T-helper 22 cell (primary cell): ENCODE data around the gene SLC35F4.
"Not testable (repeated sequence)": the region's sequence is repeated elsewhere in the genome, so short reads cannot be mapped to it uniquely, and the experiment has no call there.

Experiments used
- DNase-seq: peaks from one replicate; pipeline ENCODE4 v3.0.0-alpha.2; 2020; ENCODE audit warnings: low read depth

The SLC35F4 gene

DNA sequence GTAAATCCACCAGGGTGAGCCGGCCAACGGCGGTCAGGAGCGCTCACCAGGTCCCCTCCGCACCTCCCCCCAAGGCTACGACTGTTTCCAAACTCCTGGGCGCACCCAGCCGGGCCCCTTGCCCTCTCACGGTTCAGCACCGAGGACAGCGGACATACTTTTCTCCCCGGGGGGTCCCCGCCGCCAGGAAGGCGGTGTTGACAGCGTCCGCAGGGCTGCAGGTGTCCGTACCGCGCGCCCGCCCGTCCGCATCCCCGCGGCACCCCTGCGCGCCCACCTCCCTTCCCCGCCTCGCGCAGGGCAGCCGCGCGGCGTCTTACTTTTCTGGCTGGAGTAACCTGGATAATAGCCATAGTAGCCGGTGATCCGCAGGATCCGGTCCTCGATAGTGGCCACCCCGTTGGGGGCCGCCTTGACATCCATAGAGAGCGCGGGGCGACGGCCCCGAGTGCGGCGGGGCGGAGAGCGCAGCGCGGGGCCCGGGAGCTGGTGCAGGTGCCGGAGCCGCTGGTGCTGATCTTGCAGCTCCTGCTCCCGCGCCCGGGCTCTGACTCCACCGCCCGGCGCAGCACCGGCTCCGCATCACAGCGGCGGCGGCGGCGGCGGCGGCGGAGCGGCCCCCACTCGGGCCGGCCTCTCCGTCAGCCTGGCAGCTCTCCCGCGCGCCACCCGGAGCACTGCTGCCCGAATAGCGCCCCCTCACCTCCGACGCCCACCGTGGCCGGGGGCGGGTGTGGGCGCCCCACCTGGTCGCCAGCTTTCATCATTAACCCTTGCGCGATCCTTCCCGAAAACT is at the start of gene SLC35F4:
Gene SLC35F4 (minus strand): TSS at position 690 of the 796 bp plus-strand sequence.
- no peak for DNase-seq

DNA sequence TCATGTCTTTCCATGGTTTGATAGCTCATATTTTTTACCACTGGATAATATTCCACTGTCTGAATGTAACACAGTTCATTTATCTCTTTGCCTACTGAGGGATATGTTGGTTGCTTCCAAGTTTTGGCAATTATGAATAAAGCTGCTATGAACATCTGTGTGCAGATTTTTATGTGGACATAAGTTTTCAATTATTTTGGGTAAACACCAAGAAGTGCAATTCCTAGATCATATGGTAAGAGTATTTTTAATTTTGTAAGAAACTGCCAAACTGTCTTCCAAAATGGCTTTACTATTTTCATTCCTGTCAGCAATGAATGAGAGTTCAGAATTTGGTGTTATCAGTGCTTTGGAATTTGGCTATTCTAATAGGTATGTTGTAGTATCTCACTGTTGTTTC is 43.7 kb upstream of the SLC35F4 start:
- no peak for DNase-seq

DNA sequence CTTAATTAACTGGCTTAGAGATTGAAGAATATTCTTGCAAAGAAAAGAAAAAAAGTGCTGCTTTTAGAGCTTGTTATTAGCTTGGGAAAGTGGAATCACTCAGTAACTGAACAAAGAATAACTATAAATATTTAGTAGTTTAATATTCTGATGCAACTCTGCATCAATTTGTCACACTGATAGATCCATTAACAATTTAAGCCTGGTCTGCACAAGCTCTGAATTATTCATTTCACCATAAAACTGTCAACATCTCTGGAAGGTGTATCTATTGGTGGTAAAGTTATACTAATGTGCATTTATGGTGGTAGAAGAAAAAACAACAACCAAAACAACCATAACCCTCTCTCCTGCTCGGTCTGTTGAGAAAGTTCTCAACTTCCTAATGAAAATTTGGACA is 38.1 kb upstream of the SLC35F4 start:
- no peak for DNase-seq

DNA sequence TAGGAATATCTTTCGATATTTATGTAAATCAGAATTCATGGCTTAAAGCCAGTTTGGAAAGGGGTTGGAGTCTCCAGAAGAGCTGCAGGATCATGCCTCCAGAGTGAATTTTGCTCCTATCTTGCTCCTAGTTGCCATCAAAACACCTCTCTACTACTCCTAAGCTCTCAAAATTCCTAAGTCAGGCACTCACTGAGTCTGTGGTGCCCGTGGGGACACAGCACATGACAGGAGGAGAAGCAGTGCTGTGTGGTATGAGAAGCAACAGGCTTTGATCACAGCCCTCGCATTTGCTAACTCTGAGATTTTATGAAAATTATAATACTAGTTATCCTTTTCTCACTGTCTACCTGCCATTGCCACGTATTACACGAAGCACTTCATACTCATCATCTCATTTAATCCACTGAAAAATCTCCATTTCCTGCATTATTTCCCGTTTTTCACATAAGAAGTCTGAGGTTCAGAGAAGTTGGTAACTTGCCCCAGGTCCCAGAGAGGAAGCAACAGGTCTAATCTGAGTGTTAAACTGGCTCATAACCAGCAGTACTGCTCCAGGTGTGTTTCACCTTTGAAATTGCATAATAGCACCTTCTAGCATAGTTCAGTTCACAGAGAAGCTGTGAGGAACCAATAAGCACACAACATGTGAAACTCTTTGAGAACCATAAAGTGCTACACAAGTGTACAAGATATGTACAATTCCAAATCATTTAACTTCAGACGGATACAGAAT is 33.1 kb upstream of the SLC35F4 start:
- DNase-seq = no peak

DNA sequence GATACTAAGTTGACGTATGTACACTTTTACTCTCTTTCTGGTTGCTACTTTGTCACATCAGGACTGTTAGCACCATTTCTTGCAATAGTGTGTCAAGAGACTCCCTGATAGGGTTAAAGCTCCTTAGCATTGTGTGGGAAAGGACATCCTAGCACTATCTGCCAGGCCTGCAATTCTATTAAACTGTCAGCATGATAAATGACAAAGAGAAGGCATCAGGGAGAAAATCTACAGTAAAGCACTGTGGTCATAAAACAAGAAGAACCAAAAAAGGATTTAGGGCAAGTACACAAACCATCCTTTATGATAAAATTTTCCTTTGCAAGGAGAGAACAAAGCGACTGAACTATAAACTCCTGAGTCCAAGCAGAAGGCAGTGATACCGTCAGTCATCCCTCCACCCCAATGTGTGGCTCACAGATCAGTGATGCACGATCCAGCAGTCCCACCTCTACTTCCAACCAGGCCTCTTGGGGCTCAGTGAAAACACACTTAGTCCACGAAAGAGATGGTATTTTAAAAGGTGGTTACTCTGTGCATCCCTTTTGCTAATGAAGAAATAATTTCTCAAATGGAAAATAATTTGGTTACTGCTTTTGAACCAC is 31.4 kb upstream of the SLC35F4 start:
- DNase-seq = no peak

DNA sequence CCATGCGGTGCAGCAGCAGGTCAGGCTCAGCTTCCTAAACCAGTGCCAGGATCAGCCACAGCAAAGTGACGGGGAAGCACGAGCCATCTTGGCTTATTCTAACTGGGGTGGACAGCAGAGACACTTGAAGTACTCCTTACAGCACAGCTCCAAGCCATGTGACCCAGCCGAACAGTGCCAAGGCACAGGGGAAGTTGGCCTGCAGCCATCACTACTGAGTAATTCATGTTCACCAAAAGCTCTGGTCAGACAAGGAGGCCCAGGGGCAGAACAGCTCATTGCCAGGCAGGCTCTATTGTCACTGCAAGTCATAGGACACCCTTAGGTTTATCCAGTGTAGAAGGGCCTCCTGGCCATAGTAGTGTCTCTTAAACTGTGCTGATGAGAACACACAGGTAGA is 23.4 kb upstream of the SLC35F4 start:
- no peak for DNase-seq

DNA sequence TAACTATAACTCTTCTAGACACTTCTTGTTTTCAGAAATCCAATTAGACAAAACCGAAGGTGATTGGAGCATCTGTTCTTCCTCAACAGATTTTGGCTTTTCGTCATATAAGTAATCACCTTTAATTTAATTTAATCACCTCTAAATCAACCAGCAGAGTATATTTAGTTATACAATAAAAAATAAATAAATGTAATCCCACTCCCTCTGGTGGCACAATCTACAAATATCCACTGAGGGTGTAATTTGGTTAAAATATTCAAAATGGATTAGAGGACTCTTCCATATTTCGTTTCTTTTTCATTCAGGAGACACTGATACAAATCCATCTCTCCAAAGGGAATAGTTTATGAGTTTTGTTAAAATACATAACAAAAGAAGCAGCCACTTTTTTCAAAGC is 18.3 kb upstream of the SLC35F4 start:
- DNase-seq = no peak

DNA sequence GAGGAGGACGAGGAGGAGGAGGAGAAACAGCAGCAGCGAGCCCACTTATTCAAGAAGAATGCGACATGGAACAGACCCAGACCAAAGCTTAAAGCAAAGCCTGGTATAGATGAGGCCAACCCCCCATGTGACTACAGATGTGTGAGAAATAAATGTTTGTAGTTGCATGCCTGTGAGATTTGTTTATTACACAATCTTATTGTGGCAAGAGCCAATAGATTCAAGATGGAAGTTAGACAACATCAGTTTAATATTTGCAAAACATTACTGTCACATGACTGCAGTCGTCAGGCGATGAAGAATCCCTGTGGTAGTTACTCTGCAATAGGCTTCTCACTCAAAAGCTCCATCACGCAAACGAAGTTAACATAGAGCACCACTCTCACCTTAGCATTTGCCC is 17.2 kb upstream of the SLC35F4 start:
- no peak for DNase-seq

DNA sequence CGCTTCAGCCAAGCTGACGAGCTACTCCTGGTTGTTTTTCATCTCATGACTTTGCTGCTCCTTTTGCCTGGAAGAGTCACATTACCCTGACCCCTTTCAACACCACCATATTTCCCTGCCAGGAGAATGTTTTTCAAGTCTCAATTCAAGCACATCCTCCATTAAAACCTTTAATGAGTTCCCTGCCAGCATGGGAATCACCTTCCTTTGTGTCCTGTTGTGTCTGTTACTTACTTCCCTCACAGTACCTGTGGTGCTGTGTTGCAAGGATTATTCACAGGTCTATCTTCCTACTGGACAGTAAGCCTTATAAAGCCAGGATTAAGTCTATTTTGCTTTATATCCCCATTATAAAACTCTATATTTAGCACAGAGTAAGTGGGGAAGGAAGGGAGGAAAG is 13.6 kb upstream of the SLC35F4 start:
- no peak for DNase-seq

DNA sequence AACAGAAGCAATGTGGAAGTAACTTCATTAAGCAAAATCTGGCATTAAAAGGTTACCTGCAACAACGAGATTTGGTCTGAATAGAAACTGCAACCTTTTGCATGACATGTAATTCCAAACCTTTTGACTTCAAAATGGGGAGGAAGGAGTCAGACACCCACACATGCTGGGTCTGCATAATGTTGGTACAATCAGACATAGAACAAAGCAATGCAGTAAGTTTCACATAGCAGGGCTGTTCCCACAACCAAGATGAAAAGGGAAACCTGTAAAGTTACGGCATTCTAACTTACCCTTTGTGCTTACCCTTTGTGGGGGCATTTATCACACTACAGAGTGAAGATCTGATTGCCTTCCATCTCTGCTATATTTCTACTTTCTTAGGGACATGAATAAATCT is 10.1 kb upstream of the SLC35F4 start:
- DNase-seq = no peak

DNA sequence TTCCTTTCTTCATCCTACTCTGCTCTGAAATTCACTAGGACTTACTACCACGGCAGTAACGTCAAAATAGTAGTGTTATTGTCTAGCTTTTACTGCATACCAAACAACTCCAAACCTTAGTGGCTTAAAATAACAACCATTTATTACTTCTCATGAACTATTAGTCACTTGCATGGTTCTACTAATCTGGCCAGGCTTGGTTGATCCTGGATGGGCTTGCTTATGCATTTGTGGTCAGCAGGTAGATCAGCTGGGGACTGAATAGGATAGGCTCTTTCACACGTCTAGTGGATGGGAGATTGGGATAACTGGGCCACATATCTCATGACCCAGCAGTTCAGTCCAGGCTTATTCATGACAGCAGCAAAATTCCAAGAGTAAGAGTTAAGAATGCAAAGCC is 9.4 kb upstream of the SLC35F4 start:
- DNase-seq = no peak

DNA sequence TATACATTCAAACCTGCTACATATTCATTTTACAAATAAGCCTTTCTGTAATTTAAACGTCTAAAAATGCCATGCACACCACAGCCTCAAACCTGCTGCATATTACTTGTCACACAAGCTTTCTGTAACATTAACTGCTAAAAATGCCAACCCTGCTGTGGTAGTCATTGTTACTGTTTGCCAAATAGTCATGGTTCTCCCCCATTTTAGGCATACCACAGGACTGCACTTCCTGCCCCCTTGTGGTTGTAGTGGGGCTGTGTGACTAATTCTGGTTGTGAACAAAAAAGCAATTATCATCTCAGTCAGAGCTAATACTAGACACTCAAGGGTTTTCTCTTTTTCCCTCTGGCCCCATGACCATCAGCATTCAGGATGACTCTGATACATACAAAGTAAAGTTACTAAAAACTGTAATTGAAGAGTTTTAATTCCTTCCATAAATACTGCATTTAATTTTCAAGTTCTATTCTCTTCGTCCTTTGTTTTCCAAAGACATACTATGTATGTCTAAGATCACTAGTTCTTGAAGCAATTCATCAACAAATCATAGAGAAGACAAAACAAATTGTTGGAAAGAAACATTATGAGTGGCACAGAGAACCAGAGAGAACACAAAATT is 5.7 kb upstream of the SLC35F4 start:
- no peak for DNase-seq

DNA sequence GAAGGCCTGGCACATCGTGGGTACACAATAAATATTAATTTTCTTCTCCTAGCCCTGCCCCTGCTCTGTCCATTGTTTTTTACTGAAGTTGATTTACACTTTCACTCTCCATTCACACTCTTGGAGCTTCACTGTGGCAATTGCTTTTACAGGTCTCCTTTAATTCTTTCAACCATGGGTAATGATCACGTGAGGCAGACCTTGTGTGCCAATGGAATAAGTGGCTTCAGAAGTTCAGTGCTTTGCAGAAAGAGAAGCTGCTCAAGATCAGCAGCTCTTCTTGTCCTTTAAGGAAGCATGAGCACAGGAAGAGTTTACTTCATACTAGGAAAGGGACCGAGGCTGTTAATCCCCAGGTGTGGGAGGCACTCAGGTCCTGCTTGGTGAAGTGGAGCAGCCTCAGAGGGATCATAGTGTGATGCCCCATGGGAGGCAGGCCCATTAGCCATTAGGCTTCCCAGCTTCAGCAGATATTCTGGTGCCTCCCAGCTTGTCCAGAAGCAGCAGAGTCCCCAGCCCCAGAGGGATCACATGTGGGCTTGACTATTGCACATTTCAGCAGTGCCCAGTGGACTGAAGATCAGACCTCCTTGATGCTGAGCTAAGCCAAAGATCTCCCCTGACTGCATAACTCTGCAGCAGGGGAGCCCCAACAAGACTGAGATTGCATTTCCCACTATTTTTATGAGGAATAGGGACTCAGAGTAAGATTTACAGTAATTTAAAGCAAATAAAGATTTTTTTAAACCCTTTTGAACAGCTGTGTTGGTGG is 5.0 kb upstream of the SLC35F4 start:
- no peak for DNase-seq

DNA sequence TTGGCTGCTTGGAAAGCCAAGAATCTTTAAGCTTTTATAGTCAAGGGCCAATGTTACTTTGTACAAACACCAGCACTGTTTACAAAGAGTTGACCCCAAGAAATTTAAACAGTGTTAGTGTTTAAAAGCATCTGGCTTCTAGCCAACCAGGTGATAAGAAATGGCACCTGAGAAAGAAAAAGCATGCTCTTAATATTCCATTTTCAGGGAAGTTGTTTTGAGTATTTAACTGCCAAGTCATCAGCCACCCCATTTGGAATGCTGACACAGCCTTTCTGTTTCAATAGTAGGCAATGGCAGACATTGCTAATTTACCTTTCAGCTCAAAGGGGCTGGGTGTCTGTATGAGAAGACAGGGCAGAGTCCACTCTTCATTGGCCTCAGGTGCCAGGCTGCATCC is 3.7 kb upstream of the SLC35F4 start:
- no peak for DNase-seq

DNA sequence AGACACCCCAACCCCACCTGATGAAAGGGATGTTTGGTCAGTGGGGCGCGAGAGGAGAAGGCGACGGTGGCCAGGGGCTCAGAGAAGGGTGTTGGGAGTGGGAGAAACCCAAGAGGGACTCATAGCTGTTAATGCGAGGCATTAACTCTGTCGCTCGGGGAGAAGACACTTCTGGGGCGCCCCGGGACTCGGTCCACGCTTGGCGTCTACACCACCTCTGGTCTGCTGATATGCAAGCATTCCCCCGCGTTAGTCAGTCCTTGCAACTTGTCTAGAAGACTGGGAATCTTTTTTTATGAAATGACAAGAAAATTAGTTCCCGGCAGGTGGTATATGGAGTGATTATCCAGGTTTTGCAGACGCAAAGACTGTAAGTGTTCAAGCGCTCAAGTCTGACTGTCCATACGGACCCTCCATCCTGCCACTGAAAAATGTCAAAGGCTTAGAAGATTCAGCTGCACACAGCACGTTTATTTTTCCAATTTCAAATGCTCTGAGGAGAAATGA is 360 bp upstream of the SLC35F4 start:
- no peak for DNase-seq

DNA sequence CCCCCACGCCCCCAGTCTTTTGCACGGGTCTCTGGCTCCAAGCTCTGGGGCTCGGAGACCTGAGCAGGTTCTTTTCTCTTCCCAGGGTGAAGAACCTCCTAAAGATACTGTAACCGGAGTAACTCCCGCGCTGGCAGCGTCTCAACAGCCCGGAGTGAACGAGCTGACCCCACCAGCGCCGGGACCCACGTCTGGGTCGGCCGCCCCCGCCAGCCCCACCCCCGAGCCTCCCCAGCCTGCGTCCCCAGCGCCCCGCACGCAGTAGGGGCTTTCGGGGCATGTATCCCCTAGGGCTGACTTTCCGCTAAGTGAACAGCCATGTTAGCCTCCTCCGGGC is 858 bp downstream of the SLC35F4 start:
- no peak for DNase-seq

DNA sequence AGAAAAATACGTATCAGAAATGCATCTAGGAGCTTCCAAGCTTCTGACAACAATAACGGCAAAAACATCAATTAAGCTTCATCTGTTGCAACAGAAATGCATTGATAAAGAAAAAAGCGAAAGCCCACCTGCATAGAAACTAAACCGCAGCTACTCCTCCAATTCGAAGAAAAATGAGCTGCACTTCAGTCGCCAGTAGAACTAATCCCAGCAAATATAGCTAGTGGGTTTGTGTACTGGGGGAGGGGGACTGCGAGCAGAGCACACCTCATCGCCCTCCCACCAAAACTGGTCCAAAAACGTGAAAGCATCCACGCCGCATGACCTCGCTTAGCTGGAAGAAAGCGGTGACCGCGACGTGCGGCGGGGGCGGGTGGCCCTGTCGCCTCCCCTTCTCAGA is 1.2 kb downstream of the SLC35F4 start:
- DNase-seq = no peak

DNA sequence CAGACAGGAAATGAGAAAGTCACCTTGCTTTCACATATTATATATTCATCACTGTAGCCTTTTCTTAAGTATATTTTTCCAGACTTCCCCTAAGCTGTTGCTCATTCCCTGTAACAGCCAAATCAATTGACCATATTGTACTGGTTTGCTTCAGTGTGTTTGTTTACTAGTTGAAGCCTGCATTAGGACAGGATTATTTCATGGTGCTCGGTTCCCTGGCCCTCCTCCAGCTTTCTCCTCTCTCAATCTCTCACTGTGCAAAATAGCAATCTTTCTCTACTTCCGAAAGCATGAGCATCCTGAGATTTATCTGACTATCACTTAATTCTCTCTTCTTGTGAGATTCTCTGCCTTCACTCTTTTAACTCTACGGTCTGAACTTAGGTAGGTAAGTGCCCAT is 2.4 kb downstream of the SLC35F4 start:
- no peak for DNase-seq

DNA sequence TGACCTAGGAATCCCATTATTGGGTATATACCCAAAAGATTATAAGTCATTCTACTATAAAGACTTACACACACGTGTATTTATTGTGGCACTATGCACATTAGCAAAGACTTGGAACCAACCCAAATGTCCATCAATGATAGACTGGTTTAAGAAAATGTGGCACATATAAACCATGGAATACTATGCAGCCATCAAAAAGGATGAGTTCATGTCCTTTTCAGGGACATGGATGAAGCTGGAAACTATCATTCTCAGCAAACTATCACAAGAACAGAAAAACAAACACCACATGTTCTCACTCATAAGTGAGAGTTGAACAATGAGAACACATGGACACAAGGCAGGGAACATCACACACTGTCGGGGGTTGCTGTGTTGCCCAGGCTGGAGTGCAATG is 10.2 kb downstream of the SLC35F4 start:
- not testable (repeated sequence) for DNase-seq

DNA sequence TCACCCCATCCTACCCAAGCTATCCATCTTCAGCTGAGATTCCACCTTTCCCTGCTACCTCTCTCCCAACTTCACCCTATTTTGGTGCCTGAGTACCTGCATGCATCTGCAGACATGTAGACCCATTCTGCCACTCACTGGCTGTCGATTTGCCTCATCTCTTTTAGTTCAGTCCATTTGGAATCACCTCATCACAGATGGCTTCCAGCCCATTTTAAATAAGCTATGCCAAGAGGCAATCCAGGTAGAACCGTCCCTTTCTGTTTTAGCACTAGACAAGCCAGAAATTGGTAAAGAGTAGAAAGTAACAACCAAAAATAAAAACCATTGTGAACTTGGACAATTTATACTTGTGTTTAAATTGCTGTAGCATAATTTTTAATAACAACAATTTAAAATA is 11.3 kb downstream of the SLC35F4 start:
- DNase-seq = no peak

DNA sequence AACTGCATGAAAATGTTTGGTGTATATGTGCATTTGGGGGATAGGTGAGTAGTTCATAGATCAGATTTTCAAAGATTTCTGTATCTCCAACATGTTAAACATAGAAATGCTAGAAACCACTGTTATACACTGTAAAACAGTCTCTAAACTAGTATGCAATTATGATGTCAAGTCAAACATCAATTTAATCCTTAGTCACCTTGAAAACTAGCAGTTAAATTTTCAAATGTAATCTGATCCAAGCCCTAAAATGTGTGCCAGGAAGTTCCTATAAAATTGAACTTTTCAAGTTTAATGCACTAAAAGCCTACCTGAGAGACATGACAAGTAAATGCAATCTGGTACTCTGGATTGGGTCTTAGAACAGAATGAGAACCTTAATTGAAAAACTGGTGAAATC is 14.5 kb downstream of the SLC35F4 start:
- DNase-seq = no peak

DNA sequence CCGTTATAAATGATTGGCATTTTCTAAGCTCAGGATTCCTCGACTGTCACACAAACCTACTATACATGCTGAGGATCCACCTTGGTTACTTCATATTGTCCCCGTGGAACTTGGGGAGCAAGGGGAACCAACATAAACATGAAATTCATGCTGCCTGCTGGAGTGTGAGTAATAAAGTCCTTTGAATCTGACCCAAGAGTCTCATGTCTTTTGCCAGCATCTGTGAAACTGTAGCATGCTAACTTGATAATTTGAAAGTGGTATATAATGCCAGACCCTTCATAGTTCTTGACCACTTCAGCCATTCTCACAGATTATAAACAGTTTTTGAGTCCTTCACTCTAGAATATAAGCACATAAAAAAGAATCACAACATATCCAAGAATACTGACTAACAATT is 17.1 kb downstream of the SLC35F4 start:
- no peak for DNase-seq
